Renal pelvis (tissue), 12 donors: ENCODE measurements around the gene MBD6. TPM values are rescaled to one million over a fixed set of nuclear protein-coding genes. Genes with fewer than 3 reads are reported as not detected.

Experiments used
- DNase-seq: peaks from one replicate; pipeline ENCODE4 v3.0.0-alpha.2; 2013
- long read RNA-seq, 16 experiments: transcript quantifications; one replicate each; lab custom pipeline, GENCODE V29; 2026
- polyA plus RNA-seq, 3 donors: library from polyadenylated mRNA; unstranded; fragments of 120-200 nt; gene quantifications; one replicate each; pipeline ENCODE4 v1.2.1, GENCODE V29; 2013; ENCODE audit not compliant: insufficient read length in 3 of 3

The MBD6 gene, protein sequence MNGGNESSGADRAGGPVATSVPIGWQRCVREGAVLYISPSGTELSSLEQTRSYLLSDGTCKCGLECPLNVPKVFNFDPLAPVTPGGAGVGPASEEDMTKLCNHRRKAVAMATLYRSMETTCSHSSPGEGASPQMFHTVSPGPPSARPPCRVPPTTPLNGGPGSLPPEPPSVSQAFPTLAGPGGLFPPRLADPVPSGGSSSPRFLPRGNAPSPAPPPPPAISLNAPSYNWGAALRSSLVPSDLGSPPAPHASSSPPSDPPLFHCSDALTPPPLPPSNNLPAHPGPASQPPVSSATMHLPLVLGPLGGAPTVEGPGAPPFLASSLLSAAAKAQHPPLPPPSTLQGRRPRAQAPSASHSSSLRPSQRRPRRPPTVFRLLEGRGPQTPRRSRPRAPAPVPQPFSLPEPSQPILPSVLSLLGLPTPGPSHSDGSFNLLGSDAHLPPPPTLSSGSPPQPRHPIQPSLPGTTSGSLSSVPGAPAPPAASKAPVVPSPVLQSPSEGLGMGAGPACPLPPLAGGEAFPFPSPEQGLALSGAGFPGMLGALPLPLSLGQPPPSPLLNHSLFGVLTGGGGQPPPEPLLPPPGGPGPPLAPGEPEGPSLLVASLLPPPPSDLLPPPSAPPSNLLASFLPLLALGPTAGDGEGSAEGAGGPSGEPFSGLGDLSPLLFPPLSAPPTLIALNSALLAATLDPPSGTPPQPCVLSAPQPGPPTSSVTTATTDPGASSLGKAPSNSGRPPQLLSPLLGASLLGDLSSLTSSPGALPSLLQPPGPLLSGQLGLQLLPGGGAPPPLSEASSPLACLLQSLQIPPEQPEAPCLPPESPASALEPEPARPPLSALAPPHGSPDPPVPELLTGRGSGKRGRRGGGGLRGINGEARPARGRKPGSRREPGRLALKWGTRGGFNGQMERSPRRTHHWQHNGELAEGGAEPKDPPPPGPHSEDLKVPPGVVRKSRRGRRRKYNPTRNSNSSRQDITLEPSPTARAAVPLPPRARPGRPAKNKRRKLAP
- polyA plus RNA-seq, result 10 to 100 TPM; 61.1 to 96.4 (median 80.6) TPM
- long read RNA-seq, donor 1, partial matches to known transcripts, result 74 of 133 reads
- long read RNA-seq, donor 1, other reads (novel, unspliced or antisense), result 59 of 133 reads
- long read RNA-seq, donor 2, partial matches to known transcripts, result 100 of 174 reads
- long read RNA-seq, donor 2, other reads (novel, unspliced or antisense), result 74 of 174 reads
- long read RNA-seq, donor 3, partial matches to known transcripts, result 37 of 38 reads
- long read RNA-seq, donor 3, other reads (novel, unspliced or antisense), result 0 of 38 reads
- long read RNA-seq, donor 4, full-length matches to known transcripts, result 2 of 151 reads
- long read RNA-seq, donor 4, partial matches to known transcripts, result 85 of 151 reads
- long read RNA-seq, donor 4, other reads (novel, unspliced or antisense), result 64 of 151 reads
- long read RNA-seq, donor 5, partial matches to known transcripts, result 35 of 56 reads
- long read RNA-seq, donor 5, other reads (novel, unspliced or antisense), result 21 of 56 reads
- long read RNA-seq, donor 6, full-length matches to known transcripts, result 2 of 82 reads
- long read RNA-seq, donor 6, partial matches to known transcripts, result 80 of 82 reads
- long read RNA-seq, donor 6, other reads (novel, unspliced or antisense), result 0 of 82 reads
- long read RNA-seq, donor 7, partial matches to known transcripts, result 84 of 141 reads
- long read RNA-seq, donor 7, other reads (novel, unspliced or antisense), result 55 of 141 reads
- long read RNA-seq, donor 8, partial matches to known transcripts, result 35 of 35 reads
- long read RNA-seq, donor 8, other reads (novel, unspliced or antisense), result 0 of 35 reads
- long read RNA-seq, donor 9, full-length matches to known transcripts, result 2 of 58 reads
- long read RNA-seq, donor 9, partial matches to known transcripts, result 56 of 58 reads
- long read RNA-seq, donor 9, other reads (novel, unspliced or antisense), result 0 of 58 reads
- long read RNA-seq, donor 10, partial matches to known transcripts, result 91 of 91 reads
- long read RNA-seq, donor 10, other reads (novel, unspliced or antisense), result 0 of 91 reads
- long read RNA-seq, donor 11, partial matches to known transcripts, result 59 of 59 reads
- long read RNA-seq, donor 11, other reads (novel, unspliced or antisense), result 0 of 59 reads
- long read RNA-seq, donor 12, partial matches to known transcripts, result 77 of 78 reads
- long read RNA-seq, donor 12, other reads (novel, unspliced or antisense), result 0 of 78 reads
- long read RNA-seq, donor 13, partial matches to known transcripts, result 70 of 73 reads
- long read RNA-seq, donor 13, other reads (novel, unspliced or antisense), result 0 of 73 reads
- long read RNA-seq, donor 14, result 0 reads
- long read RNA-seq, donor 15, full-length matches to known transcripts, result 7 of 119 reads
- long read RNA-seq, donor 15, partial matches to known transcripts, result 112 of 119 reads
- long read RNA-seq, donor 15, other reads (novel, unspliced or antisense), result 0 of 119 reads
- long read RNA-seq, donor 16, partial matches to known transcripts, result 41 of 41 reads
- long read RNA-seq, donor 16, other reads (novel, unspliced or antisense), result 0 of 41 reads

DNA sequence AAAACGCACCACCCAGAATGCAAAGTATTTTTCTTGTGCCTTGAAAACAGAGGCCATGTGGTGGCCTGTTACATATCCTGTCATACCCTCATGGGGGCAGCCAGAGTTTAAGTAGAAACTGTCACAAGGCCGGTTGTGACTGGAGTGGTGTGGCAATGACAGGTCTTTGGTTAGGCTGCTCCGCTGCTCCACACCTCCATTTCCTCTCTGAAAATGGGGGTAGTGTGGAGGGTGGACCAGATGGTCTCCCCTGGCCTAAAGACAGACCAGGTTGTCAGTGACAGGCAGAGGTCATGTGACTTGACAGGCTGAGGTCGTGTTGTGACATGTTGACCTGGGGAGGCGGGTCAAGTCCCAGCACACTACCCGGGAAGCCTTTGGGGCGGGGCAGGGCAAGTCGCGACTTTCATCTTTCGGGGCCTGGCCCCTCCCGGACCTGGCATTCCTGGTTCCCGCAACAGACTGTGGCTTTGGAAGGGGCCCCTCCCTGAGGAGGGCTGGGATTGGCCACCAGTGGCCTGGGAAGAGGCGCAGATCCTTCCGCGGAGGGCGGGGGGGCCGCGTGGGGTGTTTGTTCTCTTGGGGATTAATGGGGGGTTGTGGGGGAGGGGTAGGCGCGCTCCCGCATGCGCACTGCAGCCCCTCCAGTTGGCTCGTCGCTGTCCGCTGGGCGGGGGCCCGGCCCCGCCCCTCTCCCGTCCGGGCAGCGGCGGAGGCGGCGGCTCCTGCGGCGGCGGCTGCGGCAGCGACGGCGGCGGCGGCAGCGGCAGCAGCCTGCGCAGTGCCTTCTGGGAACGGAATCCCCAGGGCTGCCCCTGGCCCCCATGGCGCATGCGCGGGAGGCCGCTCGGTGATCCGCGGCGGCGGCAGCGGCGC lies at the start of gene MBD6:
MBD6 (plus strand) TSS at position 814 of the 876 bp plus-strand sequence. CDS start 1,480 bp downstream, outside the sequence.
- DNase-seq, result peak; percentile 90

DNA sequence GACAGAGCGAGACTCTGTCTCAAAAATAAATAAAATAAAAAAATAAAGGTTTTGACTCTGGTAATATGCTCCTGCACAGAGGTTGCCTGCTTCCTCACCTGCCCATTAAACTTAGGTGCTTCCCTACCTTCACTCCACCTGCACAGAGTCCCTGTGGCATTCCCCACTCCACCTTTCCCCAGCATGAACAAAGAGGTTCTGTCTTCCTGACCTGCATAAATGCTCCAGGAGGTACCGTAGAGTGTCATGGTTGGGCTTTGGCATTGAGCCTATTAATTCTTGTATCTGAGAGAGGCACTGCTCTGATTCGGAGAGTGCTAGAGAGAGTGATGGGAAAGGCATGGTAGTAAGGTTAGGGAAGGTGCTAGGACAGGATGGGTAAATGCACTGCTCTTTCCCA lies 49.2 kb upstream of the MBD6 start:
- DNase-seq, result no peak

DNA sequence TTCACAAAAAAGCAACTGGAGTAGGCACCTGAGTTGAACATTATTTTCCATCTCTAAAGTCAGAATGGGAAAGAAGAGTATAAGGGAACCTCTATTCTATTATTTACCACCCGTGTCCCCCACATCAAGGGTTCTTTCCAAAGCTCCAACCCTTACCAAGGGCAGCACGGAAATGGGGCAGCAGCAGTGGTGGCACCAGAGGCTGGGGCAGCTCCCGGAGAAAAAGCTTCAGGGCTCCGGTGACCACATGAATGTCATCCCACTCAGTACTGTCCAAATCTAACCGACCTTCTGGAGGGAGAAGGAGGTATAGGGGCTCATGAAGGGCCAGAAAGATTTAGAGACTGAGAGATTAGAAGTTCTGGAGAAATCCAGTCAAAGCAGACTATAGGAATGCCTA lies 48.7 kb upstream of the MBD6 start:
- no peak for DNase-seq

DNA sequence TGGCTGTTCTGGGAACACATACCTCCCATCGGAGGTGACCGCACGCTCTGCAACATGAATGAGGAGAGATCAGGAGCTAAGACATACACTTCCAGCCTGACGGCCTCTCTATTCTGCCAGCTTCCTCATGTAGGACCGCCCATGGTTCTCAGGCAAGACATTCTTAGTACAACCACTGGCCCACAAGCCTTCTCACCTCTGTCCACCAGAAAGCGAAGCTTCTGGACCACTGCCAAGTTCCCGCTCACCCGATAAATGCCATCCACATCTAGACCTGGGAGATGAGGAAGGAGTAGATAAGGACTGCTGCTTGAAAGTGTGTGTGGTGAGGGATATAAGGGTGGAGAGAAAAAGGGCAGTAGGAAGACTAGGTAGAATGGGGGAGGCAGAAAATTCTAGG lies 48.2 kb upstream of the MBD6 start:
- DNase-seq, result no peak

DNA sequence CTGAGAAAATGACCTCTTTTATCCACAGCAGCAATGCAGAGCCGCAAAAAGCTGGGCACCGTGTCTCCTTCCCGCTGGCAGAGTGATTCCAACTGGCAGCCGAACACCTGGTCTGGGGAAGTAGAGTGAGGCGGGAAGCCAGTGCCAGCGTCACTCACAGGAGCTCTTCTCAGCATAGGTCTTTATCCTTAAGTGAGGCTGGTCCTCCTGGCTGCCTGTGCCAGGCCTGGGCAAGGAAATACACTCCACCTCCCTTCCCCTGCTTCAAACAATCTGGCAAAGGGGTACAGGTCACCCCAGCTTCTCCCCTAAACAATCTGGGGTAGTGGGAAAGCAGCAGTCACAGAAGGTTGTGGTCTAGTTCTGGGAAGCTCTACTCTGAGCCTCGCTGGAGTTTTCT lies 47.8 kb upstream of the MBD6 start:
- DNase-seq, result no peak

DNA sequence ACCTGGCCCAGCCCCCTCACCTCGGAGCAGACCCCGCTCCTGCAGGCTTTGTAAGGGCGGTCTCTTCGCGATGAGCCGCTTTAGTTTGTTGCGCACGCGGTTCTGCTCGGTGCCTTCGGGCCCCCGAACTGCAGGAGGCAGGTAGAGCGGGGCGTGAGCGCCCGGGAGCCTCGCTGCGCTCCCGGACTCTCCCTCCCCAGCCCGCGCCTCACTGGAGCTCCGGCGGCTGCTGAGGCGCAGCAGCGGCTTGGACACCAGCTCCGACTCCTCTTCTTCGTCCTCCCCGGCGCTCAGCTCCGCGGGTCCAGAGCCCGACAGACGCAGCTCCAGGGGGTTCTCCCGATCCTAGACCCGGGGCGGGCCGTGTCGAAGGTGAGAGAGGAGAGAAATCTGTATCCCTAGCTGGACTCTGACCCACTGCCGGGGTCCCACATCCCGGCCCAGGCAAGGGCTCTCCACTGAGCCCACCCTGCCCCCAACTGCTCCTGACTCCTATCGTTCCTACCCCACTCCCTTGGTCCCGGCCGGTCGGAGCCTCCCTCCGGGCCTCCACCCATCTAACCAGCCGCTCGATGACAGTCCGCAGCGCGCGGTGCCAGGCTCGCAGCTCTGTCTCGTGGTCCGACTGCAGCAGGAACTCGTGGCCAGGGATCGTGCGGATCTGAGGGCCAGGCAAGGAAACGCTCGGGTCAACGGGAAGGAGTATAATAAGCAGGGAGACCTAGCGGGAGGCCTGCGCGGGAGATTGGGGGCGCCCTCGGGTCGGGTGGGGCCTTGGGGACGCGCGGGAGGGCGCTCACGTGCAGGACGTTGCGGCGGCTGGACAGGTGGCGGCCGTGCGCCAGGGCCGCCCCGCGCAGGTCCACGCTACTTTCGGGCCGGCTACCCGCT lies 47.1 kb upstream of the MBD6 start:
- no peak for DNase-seq

DNA sequence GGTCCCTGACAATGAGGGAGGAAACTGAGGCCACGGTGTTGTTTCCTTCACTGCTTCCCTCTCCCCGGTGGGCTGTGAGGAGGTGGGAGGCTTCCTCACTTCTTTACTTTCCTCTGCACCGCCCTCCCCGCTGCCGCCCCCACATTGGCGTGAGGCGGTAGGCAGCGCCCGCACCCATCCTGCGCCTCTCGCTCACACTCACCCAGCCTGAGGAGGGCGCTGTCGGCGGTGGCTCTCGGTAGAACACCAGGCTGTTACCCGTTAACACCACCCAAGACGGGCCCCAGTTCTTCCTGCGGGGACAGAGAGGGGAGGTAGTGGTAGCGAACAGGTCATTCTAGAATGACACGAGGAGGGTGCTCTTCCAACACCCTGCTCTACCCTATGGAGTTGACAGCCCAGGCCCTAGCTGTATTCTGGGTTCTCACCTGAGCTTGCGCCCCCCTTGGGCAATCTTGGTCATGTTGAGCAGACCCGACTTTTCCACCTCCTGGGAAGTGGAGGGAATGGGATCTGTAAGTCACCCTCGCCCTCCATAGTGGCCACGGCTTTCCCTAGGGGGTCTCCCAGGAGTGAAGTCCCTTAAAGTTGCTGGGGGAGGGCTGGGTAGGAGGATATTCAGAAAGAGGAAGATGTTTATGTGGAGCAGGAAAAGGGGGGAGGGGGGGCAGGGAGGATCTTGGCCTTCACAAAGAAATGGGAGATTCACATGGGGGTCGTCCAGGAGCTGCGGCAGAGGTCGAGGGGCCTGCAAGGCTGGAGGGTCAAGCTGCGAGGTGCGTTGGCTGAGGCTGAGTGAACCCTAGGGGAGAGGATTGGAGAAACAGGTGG lies 46.2 kb upstream of the MBD6 start:
- no peak for DNase-seq

DNA sequence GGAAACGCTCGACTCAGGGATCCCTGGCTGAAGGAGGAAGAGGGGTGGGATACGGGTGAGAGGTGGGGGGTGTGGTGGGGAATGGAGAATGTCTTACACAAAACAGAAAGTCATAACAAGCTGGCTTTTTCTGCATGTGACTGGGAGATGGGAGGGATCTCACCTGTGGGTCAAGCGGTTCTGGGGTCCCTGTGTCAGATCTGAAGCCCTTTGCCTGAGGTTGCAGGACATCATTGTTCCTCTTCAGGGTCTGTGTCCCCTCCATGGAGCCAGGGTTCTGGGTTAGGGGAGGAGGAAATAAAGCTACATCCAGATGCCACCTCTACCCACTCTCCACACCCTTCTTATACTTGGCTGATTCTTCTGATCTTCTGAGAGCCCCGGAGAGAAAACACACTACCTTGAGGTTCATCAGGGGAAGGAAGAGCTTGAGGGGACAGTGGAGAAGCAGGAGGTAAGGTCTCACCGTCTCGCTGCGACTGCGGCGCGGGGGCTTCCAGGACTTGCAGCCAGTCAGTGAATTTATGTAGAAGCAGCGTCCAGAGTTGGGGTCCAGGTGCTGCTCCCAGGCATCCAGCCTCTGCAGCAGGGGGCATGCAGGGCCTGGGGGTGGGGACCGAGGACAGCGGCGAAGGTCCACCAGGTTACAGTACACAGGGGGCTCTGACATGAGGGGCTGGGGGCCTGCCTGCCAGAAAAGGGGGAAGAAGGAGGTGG lies 45.5 kb upstream of the MBD6 start:
- no peak for DNase-seq

DNA sequence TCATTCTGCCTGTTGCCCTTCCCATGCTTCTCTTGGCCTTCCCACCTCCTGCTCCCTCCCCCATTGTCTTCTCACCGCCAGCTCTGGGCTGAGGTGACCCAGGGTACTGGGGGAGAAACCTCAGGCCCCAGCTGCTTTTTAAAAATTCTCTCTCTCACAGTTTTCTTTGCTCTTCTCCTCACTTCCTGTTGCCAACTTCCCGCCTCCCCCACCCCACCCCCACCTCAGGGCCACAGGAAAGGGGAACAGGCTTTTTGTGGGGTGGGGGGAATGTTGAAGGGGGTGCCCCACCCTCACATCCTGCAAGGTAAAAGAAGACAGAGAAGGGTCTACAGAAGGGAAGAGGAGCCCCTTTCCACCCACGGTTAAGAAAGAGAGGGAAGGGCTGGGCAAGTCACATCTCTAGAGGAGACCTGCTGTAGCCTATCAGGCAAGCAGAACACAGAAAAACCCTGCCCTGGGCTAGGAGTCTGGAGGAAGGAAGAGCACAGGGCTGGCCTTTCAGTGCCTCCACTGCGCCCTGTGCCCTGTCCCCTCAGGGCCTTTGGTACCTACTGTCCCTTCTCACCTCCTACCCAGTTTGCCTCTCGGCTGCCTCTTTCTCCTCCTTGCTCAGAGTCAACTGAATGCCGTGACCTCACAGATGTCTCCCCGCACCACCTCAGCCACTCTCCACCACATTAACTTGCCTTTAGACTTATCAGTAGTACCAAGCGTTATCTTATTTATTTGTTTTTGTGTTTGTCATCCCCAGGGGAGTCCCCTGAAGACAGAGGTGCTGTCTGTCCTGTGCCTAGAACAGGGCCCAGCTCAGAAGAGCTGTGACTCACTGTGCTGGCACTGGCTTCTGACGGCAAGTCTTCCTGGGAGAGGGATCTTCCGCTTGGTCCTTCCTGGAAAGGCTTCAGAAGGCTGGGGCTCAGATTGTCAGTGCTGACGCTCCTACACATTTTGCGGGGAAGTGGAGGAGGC lies 44.6 kb upstream of the MBD6 start:
- DNase-seq, result no peak

DNA sequence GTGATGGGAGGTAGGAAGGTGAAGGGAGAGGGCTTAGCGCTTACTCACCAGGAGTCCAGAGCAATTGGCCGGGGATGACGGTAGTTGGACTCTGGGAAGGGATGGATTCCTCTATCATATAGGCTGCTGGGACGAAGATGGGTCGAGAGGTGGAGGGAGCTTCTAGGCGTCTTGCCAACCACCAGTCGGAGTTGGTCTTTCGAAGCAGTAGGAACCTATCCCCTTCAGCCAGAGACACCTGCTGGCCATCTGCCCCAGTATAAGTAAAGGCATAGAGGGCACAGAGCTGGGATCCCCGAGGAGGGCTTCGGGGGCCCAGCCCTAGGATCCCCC lies 43.6 kb upstream of the MBD6 start:
- DNase-seq, result no peak

DNA sequence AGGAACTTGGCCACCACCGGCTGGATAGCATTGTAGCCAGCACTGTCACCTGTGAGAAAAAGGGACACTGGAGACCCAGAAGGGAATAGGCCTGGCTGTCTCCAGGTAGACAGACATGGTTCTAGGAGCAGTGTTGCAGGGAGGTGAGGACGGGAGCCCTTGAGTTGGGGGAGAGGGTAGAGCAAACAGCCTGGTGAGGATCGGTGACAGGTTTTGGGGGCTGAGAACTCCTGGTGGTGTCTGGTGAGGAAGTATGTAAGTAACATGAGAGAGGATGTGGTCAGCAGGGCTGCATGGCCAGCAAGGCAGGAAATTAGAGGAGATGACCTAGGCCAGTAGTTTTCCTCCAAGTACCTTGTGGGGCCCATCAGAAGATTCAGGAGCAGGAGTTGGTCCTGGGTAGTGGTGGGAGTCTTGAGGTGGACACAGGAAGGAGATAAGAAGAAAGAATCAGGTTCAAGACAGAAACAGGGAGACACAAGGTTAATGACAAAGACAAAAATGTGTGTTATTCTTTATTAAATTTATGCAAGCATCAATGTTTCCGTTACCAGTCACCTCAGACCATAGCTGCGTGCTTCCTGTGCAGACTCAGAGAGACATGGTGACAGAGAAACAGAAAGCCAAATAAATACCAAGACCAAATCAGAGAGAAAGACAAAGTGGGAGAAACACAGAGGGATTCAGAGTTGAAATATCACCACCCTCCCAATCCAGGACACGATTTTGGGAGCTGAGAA lies 43.1 kb upstream of the MBD6 start, which contains the start of gene ARHGAP9:
ARHGAP9 (minus strand) TSS at position 491 of the 740 bp plus-strand sequence; CDS start at position 31, 460 bp downstream.
- no peak for DNase-seq

DNA sequence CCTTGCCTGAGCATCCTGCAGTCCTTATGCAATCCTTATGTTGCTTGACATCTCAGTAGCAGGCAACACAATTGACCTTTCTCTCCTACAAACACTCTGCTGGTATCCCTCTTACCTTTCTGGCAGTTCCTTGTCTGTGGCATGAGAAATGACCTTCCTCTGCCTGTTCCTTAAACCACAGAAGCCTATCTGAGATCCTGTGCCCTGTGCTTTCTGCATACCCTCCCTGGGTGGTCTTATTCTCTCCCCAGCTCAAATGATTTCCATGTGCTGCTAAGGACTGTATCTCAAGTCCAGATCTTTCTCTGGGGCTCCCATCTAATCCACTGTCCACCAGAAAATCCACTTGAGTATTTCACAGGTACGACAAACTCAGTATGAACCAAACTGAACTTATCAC lies 41.0 kb upstream of the MBD6 start:
- DNase-seq, result no peak

DNA sequence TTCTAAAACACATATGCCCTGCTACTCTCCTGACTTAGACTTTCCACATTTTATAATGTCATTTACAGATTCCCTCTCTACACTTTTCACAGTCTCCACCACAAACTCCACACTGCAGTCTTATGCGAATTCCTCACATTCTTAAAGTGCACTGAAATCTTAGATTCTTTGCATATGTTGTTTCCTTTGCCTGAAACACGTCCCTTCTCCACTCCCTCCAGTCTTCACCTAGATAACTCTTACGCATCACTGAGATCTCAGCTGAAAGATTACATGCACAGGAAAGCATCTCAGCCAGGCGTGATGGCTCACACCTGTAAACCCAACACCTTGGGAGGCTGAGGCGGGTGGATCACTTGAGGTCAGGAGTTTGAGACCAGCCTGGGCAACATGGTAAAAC lies 39.2 kb upstream of the MBD6 start:
- no peak for DNase-seq

DNA sequence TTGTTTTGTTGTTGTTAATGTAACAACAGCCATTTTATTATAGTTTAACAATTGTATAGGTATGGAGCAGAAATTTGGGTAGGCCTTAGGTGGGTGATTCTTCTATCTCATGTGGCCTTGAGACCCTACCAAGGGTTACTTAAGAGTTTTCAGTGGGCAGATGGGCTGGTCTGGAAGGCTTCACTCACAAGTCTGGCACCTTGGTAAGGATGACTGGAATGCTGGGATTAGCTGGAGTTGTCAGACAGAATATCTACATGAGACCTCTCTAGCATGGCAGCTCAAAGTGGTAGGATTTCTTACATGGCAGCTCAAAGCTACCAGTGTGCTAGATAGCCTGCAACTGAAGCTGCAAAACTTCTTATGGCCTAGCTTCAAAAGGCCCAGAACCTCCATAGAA lies 36.9 kb upstream of the MBD6 start:
- DNase-seq, result no peak
